H1 (cell line): Measurements from ENCODE around the gene OGDHL. TPM values are rescaled to one million over a fixed set of nuclear protein-coding genes. Genes with fewer than 3 reads are reported as not detected.

Experiments
- BACH1 ChIP-seq: IDR thresholded peaks from 2 replicates; pipeline ENCODE4 v1.6.1; 2012; ENCODE audit warnings: low read length, improper control_type of control experiment
- BRCA1 ChIP-seq: IDR thresholded peaks from 2 replicates; pipeline ENCODE4 v1.6.1; 2012; ENCODE audit warnings: low read depth, low read length, improper control_type of control experiment
- CEBPB ChIP-seq: IDR thresholded peaks from 2 replicates; pipeline ENCODE4 v1.6.1; 2012; ENCODE audit warnings: low read depth, low read length
- CTCF ChIP-seq, 3 experiments: IDR thresholded peaks; 1 replicate in 2 of 3; 2 replicates in 1 of 3; pipeline versions ENCODE4 v1.5.1 to v1.6.1; 2011; ENCODE audit warnings: low read length in 3 of 3, mild to moderate bottlenecking in 3 of 3, inconsistent platforms in 2 of 3, low read depth in 1 of 3, moderate library complexity in 1 of 3; ENCODE audit not compliant: insufficient read depth in 1 of 3; ENCODE audit errors: control extremely low read depth in 1 of 3
- EP300 ChIP-seq, 2 experiments: IDR thresholded peaks; 1 replicate in 1 of 2; 2 replicates in 1 of 2; pipeline ENCODE4 v1.6.1; 2011 to 2012; ENCODE audit warnings: low read depth in 2 of 2, low read length in 2 of 2, mild to moderate bottlenecking in 2 of 2, borderline replicate concordance in 1 of 2, inconsistent platforms in 1 of 2, moderate library complexity in 1 of 2
- KDM1A ChIP-seq: fragments of 200-600, 300-600 bp; sonication (generic); IDR thresholded peaks from 2 replicates; pipeline ENCODE4 v1.7.1; 2016; ENCODE audit warnings: mild to moderate bottlenecking, low read length, borderline replicate concordance
- TAF1 ChIP-seq: IDR thresholded peaks from 2 replicates; pipeline ENCODE4 v1.6.1; 2011; ENCODE audit warnings: mild to moderate bottlenecking, low read depth, low read length
- polyA plus RNA-seq, 7 experiments: library from polyadenylated mRNA; depleted of rRNA in 3 of 7; stranded (reverse) in 5 of 7; unstranded in 2 of 7; fragments of >200 nt in 5 of 7; fragments of 200-250 nt in 2 of 7; gene quantifications; 1 replicate in 5 of 7; 2 replicates in 1 of 7; 4 replicates in 1 of 7; pipeline versions ENCODE4 v1.2.1 to v1.2.3, GENCODE V29; 2011 to 2013; ENCODE audit warnings: missing spikeins in 2 of 7, mixed read lengths in 2 of 7
- total RNA-seq: library from RNA; stranded (reverse); fragmentation: NEBNext Ultra II Directional; extraction: Animal tissue kit (Norgen Biotek cat#: 25700); gene quantifications from 2 replicates; pipeline ENCODE4 v1.2.1, GENCODE V29; 2021

The OGDHL gene
- total and polyA plus RNA-seq, 2 of the 8 experiments (the other 6 are each of a cell fraction or from before 2014, with no cell fraction given), result 16.1 to 16.6 TPM

GRCh38 chr10:49686651-49687050 lies 75.5 kb downstream of the OGDHL start (continued):
- TF ChIP-seq CTCF (IDR thresholded peaks at IDR 0.05; ENCODE audit: control extremely low read depth in 1 of 3, insufficient read depth in 1 of 3, low read depth in 1 of 3, low read length in 3 of 3), result peak in 1 of 3 experiments; percentile 5; a peak in 1 of 4 replicates
- TF ChIP-seq BRCA1, result no peak
- TF ChIP-seq BACH1, result no peak
- peak in 1 of 2 experiments; percentile 31; a peak in 1 of 3 replicates for TF ChIP-seq EP300 (IDR thresholded peaks at IDR 0.05; ENCODE audit: borderline replicate concordance in 1 of 2, low read depth in 2 of 2, low read length in 2 of 2)
- no peak for TF ChIP-seq KDM1A
- TF ChIP-seq CEBPB, result 0 out of 2 replicates have a peak, but pooled peaks have one; percentile 26
- TF ChIP-seq TAF1, result 0 out of 2 replicates have a peak, but pooled peaks have one; percentile 10

Other genes with a start within 250 kb of the OGDHL start
- gene ERCC6, start 223.2 kb downstream of the OGDHL start, total RNA-seq, result 11.9 and 15.8 TPM in 2 replicates
- gene ERCC6, start 223.2 kb downstream of the OGDHL start, polyA plus RNA-seq (2011; rRNA removed), result 3.9 and 4.1 TPM in 2 replicates
- 0.13 TPM in 1 of 2 replicates, not detected in the other for gene SLC18A3, start 152.0 kb downstream of the OGDHL start, total RNA-seq
- gene SLC18A3, start 152.0 kb downstream of the OGDHL start, polyA plus RNA-seq (2011; rRNA removed), result 0.17 and 0.28 TPM in 2 replicates
- not detected in 2 replicates for gene CHAT, start 148.3 kb downstream of the OGDHL start, total RNA-seq
- gene CHAT, start 148.3 kb downstream of the OGDHL start, polyA plus RNA-seq (2011; rRNA removed), result not detected in 2 replicates
- gene C10orf53, start 82.7 kb downstream of the OGDHL start, total RNA-seq, result not detected in 2 replicates
- gene C10orf53, start 82.7 kb downstream of the OGDHL start, polyA plus RNA-seq (2011; rRNA removed), result not detected in 2 replicates
- 53.4 and 56.2 TPM in 2 replicates for gene PARG, start 179.7 kb upstream of the OGDHL start, total RNA-seq
- gene PARG, start 179.7 kb upstream of the OGDHL start, polyA plus RNA-seq (2011; rRNA removed), result 13.3 and 14.7 TPM in 2 replicates
- 13.8 and 14.4 TPM in 2 replicates for gene TIMM23B, start 179.7 kb upstream of the OGDHL start, total RNA-seq
- gene TIMM23B, start 179.7 kb upstream of the OGDHL start, polyA plus RNA-seq (2011; rRNA removed), result 12.3 and 14.0 TPM in 2 replicates
- gene AGAP6, start 226.1 kb upstream of the OGDHL start, total RNA-seq, result 13.0 and 13.2 TPM in 2 replicates
- gene AGAP6, start 226.1 kb upstream of the OGDHL start, polyA plus RNA-seq (2011; rRNA removed), result 15.3 and 16.4 TPM in 2 replicates